GM12891 (cell line): ENCODE results near the gene ATAT1.

ENCODE experiments used
- PAX5 ChIP-seq: IDR thresholded peaks from 2 replicates; pipeline ENCODE4 v1.6.1; 2011; ENCODE audit warnings: low read length, moderate library complexity, mild to moderate bottlenecking; ENCODE audit not compliant: insufficient read depth, severe bottlenecking
- POLR2A ChIP-seq: IDR thresholded peaks from 2 replicates; pipeline ENCODE4 v1.6.1; 2011; ENCODE audit warnings: low read depth, low read length, control low read depth
- POLR2AphosphoS5 ChIP-seq: IDR thresholded peaks from 2 replicates; pipeline ENCODE4 v1.6.1; 2011; ENCODE audit warnings: low read depth, low read length, control low read depth
- SPI1 ChIP-seq: IDR thresholded peaks from 2 replicates; pipeline ENCODE4 v1.6.1; 2011; ENCODE audit warnings: low read depth, low read length, control low read depth
- TAF1 ChIP-seq: IDR thresholded peaks from 2 replicates; pipeline ENCODE4 v1.6.1; 2011; ENCODE audit warnings: low read depth, low read length, control low read depth

GRCh38 chr6:30615958-30616810 is 10.5 kb upstream of the ATAT1 start:
- peak; percentile 98 for TF ChIP-seq POLR2AphosphoS5
- TF ChIP-seq POLR2A = peak; percentile 96
- TF ChIP-seq SPI1 = no peak
- no peak; the same call in 1 of the 2 replicates for TF ChIP-seq TAF1
- no peak for TF ChIP-seq PAX5
